ENCODE measurements around the gene COPS8. TPM values are rescaled to one million over a fixed set of nuclear protein-coding genes. Genes with fewer than 3 reads are reported as not detected.

COPS8 gene
- total RNA-seq, 1 donor from 2014 or later, result 76.1 TPM

DNA sequence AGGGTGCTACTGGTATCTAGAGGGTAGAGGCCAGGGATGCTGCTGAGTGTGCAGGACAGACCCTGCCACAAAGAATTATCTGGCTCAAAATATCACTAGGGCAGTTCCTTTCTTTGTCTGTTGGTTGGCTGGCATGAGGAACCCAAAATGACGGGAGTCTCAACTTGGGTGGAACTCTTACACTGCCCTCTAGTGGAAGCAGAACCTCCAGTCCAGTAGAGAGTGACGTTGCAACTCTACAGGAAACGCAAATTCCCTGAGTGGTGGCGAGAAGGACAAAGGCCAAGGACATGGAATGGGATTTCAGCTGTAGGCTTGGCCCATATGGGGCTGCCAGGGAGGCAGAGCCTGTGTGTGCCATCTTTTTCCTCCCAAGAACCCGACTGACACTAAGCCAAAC is 47.1 kb downstream of the COPS8 start:
- no peak overlapping the region for H3K4me3 ChIP-seq (ENCODE audit: insufficient read depth, low read depth, low read length)
- Mint-ChIP-seq H3K36me3 (ENCODE audit: low read depth, unreplicated experiment) (no peaks in the 10 kb centered on the region), H3K4me1 (ENCODE audit: low read depth, unreplicated experiment) (peaks cover under 1% of the 10 kb centered on the region), H3K27me3 (ENCODE audit: low read depth, unreplicated experiment) (no peaks in the 10 kb centered on the region), H3K4me3 (ENCODE audit: unreplicated experiment) (no peak overlapping the region), H3K27ac (ENCODE audit: unreplicated experiment) (no peak overlapping the region), H3K9me3 (ENCODE audit: unreplicated experiment) (no peaks in the 10 kb centered on the region)
- H4K20me1 ChIP-seq (ENCODE audit: insufficient read depth, low read length), result no peaks in the 10 kb centered on the region
- DNase-seq (ENCODE audit: low read depth), result no peak
- no peak overlapping the region for H3K27ac ChIP-seq (ENCODE audit: low read depth, low read length)
- H3K4me2 ChIP-seq (ENCODE audit: low read length), result no peak overlapping the region
- H3K4me1 ChIP-seq (ENCODE audit: insufficient read depth, low read length), result peaks cover 9% of the 10 kb centered on the region
- FAIRE-seq, result no peak
- no peaks in the 10 kb centered on the region for H3K79me2 ChIP-seq (ENCODE audit: insufficient read depth, low read length)
- H3K36me3 ChIP-seq (ENCODE audit: insufficient read depth, low read length), result no peaks in the 10 kb centered on the region
- TF ChIP-seq, protein P1, sequence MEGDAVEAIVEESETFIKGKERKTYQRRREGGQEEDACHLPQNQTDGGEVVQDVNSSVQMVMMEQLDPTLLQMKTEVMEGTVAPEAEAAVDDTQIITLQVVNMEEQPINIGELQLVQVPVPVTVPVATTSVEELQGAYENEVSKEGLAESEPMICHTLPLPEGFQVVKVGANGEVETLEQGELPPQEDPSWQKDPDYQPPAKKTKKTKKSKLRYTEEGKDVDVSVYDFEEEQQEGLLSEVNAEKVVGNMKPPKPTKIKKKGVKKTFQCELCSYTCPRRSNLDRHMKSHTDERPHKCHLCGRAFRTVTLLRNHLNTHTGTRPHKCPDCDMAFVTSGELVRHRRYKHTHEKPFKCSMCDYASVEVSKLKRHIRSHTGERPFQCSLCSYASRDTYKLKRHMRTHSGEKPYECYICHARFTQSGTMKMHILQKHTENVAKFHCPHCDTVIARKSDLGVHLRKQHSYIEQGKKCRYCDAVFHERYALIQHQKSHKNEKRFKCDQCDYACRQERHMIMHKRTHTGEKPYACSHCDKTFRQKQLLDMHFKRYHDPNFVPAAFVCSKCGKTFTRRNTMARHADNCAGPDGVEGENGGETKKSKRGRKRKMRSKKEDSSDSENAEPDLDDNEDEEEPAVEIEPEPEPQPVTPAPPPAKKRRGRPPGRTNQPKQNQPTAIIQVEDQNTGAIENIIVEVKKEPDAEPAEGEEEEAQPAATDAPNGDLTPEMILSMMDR (IDR thresholded peaks at IDR 0.05; ENCODE audit: insufficient read depth, low read depth, low read length), result no peak
- no peak for TF ChIP-seq EZH2 (IDR thresholded peaks at IDR 0.05; ENCODE audit: insufficient read depth, low read length)
- H3K27me3 ChIP-seq (ENCODE audit: insufficient read depth, low read length), result no peaks in the 10 kb centered on the region
- no peak overlapping the region for H3K9ac ChIP-seq (ENCODE audit: low read length)
- peaks cover 10% of the 10 kb centered on the region for H3K9me3 ChIP-seq (ENCODE audit: insufficient read depth, low read depth, low read length)
- no peak overlapping the region for H2AFZ ChIP-seq (ENCODE audit: low read depth, low read length)

DNA sequence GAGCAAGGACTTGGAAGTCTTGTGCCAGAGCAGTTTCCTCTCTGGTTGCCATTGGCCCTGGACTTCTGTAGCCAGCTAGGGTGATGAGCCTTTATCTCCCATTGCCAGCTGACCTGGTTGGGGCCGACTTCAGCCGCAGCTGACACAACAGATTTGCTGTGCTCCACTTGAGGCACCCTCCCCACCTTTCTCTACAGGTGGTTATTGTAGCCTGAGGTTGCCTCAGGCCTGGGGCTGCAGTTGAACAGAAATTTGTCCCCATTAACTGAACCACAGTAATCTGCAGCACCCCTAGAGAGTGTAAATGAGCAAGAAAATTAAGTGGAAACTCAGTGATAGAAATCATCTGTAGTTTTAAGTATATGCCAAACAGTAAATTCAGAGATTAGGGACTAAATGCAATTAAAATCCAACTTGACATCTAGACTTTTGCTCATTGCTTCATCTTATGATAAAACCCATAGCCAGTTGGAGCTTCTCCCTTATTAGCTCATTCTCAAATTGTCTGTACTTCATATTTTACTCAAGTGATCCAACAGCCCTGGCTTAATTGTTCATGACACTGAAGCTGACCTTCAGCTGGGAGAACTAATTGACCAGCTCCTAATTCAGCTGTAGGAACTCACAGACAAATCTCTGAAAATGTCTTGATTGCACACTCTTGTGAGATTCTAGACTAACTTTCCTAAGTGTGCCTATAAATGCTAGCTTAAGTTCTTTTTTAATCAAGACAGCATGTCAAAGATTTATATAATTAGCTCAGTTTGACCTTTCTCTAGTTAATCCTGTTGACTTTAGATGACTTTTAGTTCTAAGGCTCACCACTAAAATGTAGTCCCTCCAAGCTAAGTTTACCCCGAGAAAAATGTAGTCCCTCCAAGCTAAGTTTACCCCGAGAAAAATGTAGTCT is 48.9 kb downstream of the COPS8 start:
- H3K4me3 ChIP-seq (ENCODE audit: insufficient read depth, low read depth, low read length), result no peak overlapping the region
- H3K27ac Mint-ChIP-seq (ENCODE audit: unreplicated experiment), result no peak overlapping the region
- no peaks in the 10 kb centered on the region for H3K9me3 Mint-ChIP-seq (ENCODE audit: unreplicated experiment)

More for the DNA sequence above, 48.9 kb downstream of the COPS8 start:
- no peak overlapping the region for H3K4me2 ChIP-seq (ENCODE audit: low read length)
- H3K27me3 ChIP-seq (ENCODE audit: insufficient read depth, low read length), result no peaks in the 10 kb centered on the region
- H3K36me3 ChIP-seq (ENCODE audit: insufficient read depth, low read length), result no peaks in the 10 kb centered on the region
- Mint-ChIP-seq H3K4me1 (ENCODE audit: low read depth, unreplicated experiment) (no peaks in the 10 kb centered on the region), H3K27me3 (ENCODE audit: low read depth, unreplicated experiment) (no peaks in the 10 kb centered on the region), H3K4me3 (ENCODE audit: unreplicated experiment) (no peak overlapping the region), H3K36me3 (ENCODE audit: low read depth, unreplicated experiment) (no peaks in the 10 kb centered on the region)
- H3K9ac ChIP-seq (ENCODE audit: low read length), result no peak overlapping the region
- H3K9me3 ChIP-seq (ENCODE audit: insufficient read depth, low read depth, low read length), result peaks cover 10% of the 10 kb centered on the region
- no peaks in the 10 kb centered on the region for H4K20me1 ChIP-seq (ENCODE audit: insufficient read depth, low read length)
- FAIRE-seq (no peak), DNase-seq (ENCODE audit: low read depth) (no peak)
- no peak for TF ChIP-seq EZH2 (IDR thresholded peaks at IDR 0.05; ENCODE audit: insufficient read depth, low read length)
- TF ChIP-seq, protein P1 (IDR thresholded peaks at IDR 0.05; ENCODE audit: insufficient read depth, low read depth, low read length), result no peak
- no peak overlapping the region for H3K27ac ChIP-seq (ENCODE audit: low read depth, low read length)
- H3K4me1 ChIP-seq (ENCODE audit: insufficient read depth, low read length), result no peaks in the 10 kb centered on the region
- no peak overlapping the region for H2AFZ ChIP-seq (ENCODE audit: low read depth, low read length)
- H3K79me2 ChIP-seq (ENCODE audit: insufficient read depth, low read length), result no peaks in the 10 kb centered on the region
